Lower leg skin (tissue), 3 donors: ENCODE results near the gene NAV2.

Experiments used
- POLR2A ChIP-seq, 2 donors: fragments of 450-650 bp; IDR thresholded peaks; one replicate each; pipeline ENCODE4 v1.6.1; 2016 to 2017; ENCODE audit warnings: antibody characterized with exemption in 2 of 2, mild to moderate bottlenecking in 1 of 2, moderate library complexity in 1 of 2
- TF ChIP-seq, protein P1 (sequence below), 3 donors: fragments of 450-650 bp; IDR thresholded peaks; one replicate each; pipeline ENCODE4 v1.5.1; 2016; ENCODE audit warnings: antibody characterized with exemption in 3 of 3, mild to moderate bottlenecking in 3 of 3, moderate library complexity in 2 of 3

DNA sequence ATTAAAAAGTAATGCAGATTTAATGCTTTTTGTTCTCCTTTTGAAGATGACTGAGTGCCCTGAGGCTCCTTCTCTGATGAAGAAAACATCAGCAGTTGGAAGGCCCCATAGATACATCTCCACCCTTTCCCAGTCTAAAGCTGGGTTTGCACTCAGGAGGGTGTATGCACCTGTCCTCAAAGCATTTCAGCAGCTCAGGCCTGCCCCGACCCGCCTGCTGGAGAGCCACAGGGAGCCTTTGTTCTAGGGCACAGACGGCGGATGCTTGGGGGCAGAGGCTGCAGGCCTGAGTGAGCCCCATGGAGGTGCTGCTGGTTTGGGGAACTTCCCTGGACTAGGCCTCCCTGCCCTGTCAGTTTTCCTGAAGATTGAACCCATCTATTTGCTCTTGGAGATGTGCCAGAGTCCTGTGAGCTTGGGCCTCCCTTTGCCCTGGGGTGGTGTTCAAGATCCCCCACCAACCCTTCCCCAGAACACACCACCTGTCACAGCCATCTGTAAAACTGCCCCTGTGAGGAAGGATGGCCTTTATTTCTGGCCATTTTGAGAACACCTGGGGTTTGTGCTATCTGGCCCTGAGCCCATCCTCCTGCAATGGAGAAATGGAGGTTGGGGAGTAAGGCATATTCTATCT is 160.0 kb downstream of the NAV2 start:
- TF ChIP-seq, protein P1, sequence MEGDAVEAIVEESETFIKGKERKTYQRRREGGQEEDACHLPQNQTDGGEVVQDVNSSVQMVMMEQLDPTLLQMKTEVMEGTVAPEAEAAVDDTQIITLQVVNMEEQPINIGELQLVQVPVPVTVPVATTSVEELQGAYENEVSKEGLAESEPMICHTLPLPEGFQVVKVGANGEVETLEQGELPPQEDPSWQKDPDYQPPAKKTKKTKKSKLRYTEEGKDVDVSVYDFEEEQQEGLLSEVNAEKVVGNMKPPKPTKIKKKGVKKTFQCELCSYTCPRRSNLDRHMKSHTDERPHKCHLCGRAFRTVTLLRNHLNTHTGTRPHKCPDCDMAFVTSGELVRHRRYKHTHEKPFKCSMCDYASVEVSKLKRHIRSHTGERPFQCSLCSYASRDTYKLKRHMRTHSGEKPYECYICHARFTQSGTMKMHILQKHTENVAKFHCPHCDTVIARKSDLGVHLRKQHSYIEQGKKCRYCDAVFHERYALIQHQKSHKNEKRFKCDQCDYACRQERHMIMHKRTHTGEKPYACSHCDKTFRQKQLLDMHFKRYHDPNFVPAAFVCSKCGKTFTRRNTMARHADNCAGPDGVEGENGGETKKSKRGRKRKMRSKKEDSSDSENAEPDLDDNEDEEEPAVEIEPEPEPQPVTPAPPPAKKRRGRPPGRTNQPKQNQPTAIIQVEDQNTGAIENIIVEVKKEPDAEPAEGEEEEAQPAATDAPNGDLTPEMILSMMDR (IDR thresholded peaks at IDR 0.05): no peak
- TF ChIP-seq POLR2A (IDR thresholded peaks at IDR 0.05): no peak
